ENCODE measurements around the gene TMEM132C.

Gene TMEM132C

DNA sequence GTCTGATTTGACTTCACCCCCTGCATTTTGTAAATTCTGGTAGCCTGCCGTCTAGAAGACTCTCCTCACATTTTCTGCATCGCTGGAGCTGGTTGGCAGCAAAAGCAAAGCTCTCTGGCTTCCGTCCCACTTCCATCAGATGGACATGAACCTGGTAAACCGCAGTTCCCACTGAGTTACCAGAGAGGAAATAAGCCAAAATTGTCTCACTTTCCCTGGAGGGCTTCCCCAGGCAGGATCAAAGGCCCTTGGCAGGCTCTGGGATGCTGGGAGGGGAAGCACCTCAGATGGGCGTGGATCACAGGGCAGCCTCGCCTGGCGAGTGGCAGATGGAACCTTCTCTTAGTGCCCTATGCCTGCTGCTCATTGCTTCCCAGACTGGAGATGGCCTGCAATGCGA lies 243.5 kb downstream of the TMEM132C start:
- TF ChIP-seq, protein P1, sequence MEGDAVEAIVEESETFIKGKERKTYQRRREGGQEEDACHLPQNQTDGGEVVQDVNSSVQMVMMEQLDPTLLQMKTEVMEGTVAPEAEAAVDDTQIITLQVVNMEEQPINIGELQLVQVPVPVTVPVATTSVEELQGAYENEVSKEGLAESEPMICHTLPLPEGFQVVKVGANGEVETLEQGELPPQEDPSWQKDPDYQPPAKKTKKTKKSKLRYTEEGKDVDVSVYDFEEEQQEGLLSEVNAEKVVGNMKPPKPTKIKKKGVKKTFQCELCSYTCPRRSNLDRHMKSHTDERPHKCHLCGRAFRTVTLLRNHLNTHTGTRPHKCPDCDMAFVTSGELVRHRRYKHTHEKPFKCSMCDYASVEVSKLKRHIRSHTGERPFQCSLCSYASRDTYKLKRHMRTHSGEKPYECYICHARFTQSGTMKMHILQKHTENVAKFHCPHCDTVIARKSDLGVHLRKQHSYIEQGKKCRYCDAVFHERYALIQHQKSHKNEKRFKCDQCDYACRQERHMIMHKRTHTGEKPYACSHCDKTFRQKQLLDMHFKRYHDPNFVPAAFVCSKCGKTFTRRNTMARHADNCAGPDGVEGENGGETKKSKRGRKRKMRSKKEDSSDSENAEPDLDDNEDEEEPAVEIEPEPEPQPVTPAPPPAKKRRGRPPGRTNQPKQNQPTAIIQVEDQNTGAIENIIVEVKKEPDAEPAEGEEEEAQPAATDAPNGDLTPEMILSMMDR (IDR thresholded peaks at IDR 0.05; ENCODE audit: low read length): no peak
- TF ChIP-seq EZH2phosphoT487 (IDR thresholded peaks at IDR 0.05; ENCODE audit: low read length) (no peak), EZH2 (optimal IDR thresholded peaks at IDR 0.05; ENCODE audit: low read depth, low read length) (no peak)
- Histone ChIP-seq H3K9ac (ENCODE audit: low read length) (no peak overlapping the region), H3K36me3 (replicated peaks; ENCODE audit: insufficient read depth, low read length) (no peaks in the 10 kb centered on the region), H3K9me3 (replicated peaks; ENCODE audit: insufficient read depth, low read length) (no peaks in the 10 kb centered on the region), H3K4me2 (ENCODE audit: low read depth, low read length) (no peak overlapping the region), H3F3A (ENCODE audit: insufficient read depth, low read length) (no peaks in the 10 kb centered on the region), H3K27ac (ENCODE audit: low read length) (no peak overlapping the region), H3K4me3 (ENCODE audit: low read length) (no peak overlapping the region), H4K20me1 (ENCODE audit: insufficient read depth, low read length) (no peaks in the 10 kb centered on the region), H3K79me2 (ENCODE audit: low read length) (no peaks in the 10 kb centered on the region), H3K27me3 (replicated peaks; ENCODE audit: insufficient read depth, low read length) (no peaks in the 10 kb centered on the region), H2AFZ (ENCODE audit: low read length) (no peak overlapping the region), H3K4me1 (ENCODE audit: low read length) (0 out of 2 replicates have a peak, but pooled peaks cover 6% of the 10 kb centered on the region), H3K9me2 (replicated peaks; ENCODE audit: insufficient read depth, low read length) (no peaks in the 10 kb centered on the region)
- DNase-seq: no peak

DNA sequence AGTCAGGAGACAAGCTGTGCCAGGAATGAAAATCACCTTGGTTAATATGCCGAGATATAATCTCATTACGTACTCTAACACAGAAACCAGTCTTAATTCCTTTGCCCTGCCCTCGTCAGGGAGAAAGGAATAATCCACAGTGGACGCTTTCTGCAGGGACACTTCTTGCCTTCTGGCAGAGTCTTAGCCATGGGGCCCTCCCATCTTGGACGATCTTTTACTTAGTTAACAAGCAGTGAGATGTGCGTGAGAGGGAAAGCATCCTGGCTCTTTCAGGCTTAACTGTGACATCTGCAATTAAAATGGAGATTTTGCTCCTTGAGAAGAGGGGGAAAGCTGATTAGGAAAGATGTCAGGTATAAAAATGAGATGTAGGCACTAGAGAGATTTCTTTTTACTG lies 246.4 kb downstream of the TMEM132C start:
- Histone ChIP-seq H3K27ac (ENCODE audit: low read length) (no peak overlapping the region), H3K79me2 (ENCODE audit: low read length) (no peaks in the 10 kb centered on the region)

DNA sequence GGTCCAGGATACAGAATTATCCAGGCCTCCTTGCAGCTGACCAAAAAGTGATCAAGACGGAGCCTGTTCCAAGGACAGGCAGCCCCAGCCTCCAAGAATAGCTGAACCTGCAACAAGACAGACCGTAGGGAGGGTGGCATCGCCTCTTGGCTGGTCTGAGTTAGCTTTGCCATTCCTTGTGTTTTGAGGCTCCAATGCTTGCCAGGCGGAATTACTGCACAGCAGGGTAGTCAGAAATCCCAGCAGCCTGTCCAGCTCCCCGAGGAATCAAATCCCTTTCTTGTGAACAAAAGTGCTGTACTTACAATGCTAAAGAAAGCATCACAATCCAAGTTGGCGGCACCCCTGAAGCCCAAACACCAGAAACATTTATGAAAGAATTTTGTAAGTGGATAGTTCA lies 246.9 kb downstream of the TMEM132C start:
- Histone ChIP-seq H3K9ac (ENCODE audit: low read length) (no peak overlapping the region), H3K27ac (ENCODE audit: low read length) (no peak overlapping the region), H3K36me3 (replicated peaks; ENCODE audit: insufficient read depth, low read length) (no peaks in the 10 kb centered on the region), H3F3A (ENCODE audit: insufficient read depth, low read length) (no peaks in the 10 kb centered on the region), H2AFZ (ENCODE audit: low read length) (no peak overlapping the region), H3K4me2 (ENCODE audit: low read depth, low read length) (no peak overlapping the region), H3K79me2 (ENCODE audit: low read length) (no peaks in the 10 kb centered on the region), H3K4me1 (ENCODE audit: low read length) (no peaks in the 10 kb centered on the region), H3K9me3 (replicated peaks; ENCODE audit: insufficient read depth, low read length) (no peaks in the 10 kb centered on the region), H3K9me2 (replicated peaks; ENCODE audit: insufficient read depth, low read length) (no peaks in the 10 kb centered on the region), H4K20me1 (ENCODE audit: insufficient read depth, low read length) (no peaks in the 10 kb centered on the region), H3K27me3 (replicated peaks; ENCODE audit: insufficient read depth, low read length) (no peaks in the 10 kb centered on the region), H3K4me3 (ENCODE audit: low read length) (no peak overlapping the region)
- no peak for DNase-seq
- no peak for TF ChIP-seq EZH2phosphoT487 (IDR thresholded peaks at IDR 0.05; ENCODE audit: low read length)
- TF ChIP-seq, protein P1 (IDR thresholded peaks at IDR 0.05; ENCODE audit: low read length): no peak
- TF ChIP-seq EZH2 (optimal IDR thresholded peaks at IDR 0.05; ENCODE audit: low read depth, low read length): no peak

More for the DNA sequence above, 246.4 kb downstream of the TMEM132C start:
- H3K9me2 ChIP-seq (replicated peaks; ENCODE audit: insufficient read depth, low read length): no peaks in the 10 kb centered on the region
- H3K36me3 ChIP-seq (replicated peaks; ENCODE audit: insufficient read depth, low read length): no peaks in the 10 kb centered on the region
- TF ChIP-seq EZH2 (optimal IDR thresholded peaks at IDR 0.05; ENCODE audit: low read depth, low read length): no peak
- TF ChIP-seq EZH2phosphoT487 (IDR thresholded peaks at IDR 0.05; ENCODE audit: low read length): no peak
- TF ChIP-seq, protein P1 (IDR thresholded peaks at IDR 0.05; ENCODE audit: low read length): no peak
- H3F3A ChIP-seq (ENCODE audit: insufficient read depth, low read length): no peaks in the 10 kb centered on the region
- H3K4me2 ChIP-seq (ENCODE audit: low read depth, low read length): no peak overlapping the region
- H3K9ac ChIP-seq (ENCODE audit: low read length): no peak overlapping the region
- H3K4me1 ChIP-seq (ENCODE audit: low read length): no peaks in the 10 kb centered on the region
- H3K4me3 ChIP-seq (ENCODE audit: low read length): no peak overlapping the region
- no peaks in the 10 kb centered on the region for H3K27me3 ChIP-seq (replicated peaks; ENCODE audit: insufficient read depth, low read length)
- no peak for DNase-seq
- no peak overlapping the region for H2AFZ ChIP-seq (ENCODE audit: low read length)
- H4K20me1 ChIP-seq (ENCODE audit: insufficient read depth, low read length): no peaks in the 10 kb centered on the region
- H3K9me3 ChIP-seq (replicated peaks; ENCODE audit: insufficient read depth, low read length): no peaks in the 10 kb centered on the region

All from MM.1S (cell line).